ENCODE results near the gene PTPN1. TPM values are rescaled to one million over a fixed set of nuclear protein-coding genes. Genes with fewer than 3 reads are reported as not detected.

Gene PTPN1
- total RNA-seq, 4 donors from 2014 or later = 13.8 to 40.4 (median 22.0) TPM

GRCh38 chr20:50475681-50476292, 34.4 kb upstream of the PTPN1 start:
- Histone ChIP-seq H3K27ac (no peak overlapping the region), H3K4me3 (no peak overlapping the region), H3K9me3 (no peaks in the 10 kb centered on the region), H3K36me3 (no peaks in the 10 kb centered on the region), H3K4me1 (peaks cover 0 to 15% (median 0%) of the 10 kb centered on the region in 4 donors), H3K27me3 (no peaks in the 10 kb centered on the region)
- no peak for TF ChIP-seq POLR2A (IDR thresholded peaks at IDR 0.05)
- TF ChIP-seq, protein P1, sequence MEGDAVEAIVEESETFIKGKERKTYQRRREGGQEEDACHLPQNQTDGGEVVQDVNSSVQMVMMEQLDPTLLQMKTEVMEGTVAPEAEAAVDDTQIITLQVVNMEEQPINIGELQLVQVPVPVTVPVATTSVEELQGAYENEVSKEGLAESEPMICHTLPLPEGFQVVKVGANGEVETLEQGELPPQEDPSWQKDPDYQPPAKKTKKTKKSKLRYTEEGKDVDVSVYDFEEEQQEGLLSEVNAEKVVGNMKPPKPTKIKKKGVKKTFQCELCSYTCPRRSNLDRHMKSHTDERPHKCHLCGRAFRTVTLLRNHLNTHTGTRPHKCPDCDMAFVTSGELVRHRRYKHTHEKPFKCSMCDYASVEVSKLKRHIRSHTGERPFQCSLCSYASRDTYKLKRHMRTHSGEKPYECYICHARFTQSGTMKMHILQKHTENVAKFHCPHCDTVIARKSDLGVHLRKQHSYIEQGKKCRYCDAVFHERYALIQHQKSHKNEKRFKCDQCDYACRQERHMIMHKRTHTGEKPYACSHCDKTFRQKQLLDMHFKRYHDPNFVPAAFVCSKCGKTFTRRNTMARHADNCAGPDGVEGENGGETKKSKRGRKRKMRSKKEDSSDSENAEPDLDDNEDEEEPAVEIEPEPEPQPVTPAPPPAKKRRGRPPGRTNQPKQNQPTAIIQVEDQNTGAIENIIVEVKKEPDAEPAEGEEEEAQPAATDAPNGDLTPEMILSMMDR (IDR thresholded peaks at IDR 0.05) = no peak
- peak in 2 of 3 donors; percentile 63 to 75 for DNase-seq

- Histone ChIP-seq H3K27ac (no peak overlapping the region), H3K4me1 (peaks cover 0 to 11% (median 0%) of the 10 kb centered on the region in 4 donors), H3K9me3 (no peaks in the 10 kb centered on the region), H3K27me3 (no peaks in the 10 kb centered on the region), H3K36me3 (no peaks in the 10 kb centered on the region), H3K4me3 (no peak overlapping the region)
- DNase-seq = no peak
- TF ChIP-seq POLR2A (IDR thresholded peaks at IDR 0.05) = no peak
- TF ChIP-seq, protein P1 (IDR thresholded peaks at IDR 0.05) = no peak
These were observed 32.8 kb upstream of the PTPN1 start for GRCh38 chr20:50477239-50477872.

DNA sequence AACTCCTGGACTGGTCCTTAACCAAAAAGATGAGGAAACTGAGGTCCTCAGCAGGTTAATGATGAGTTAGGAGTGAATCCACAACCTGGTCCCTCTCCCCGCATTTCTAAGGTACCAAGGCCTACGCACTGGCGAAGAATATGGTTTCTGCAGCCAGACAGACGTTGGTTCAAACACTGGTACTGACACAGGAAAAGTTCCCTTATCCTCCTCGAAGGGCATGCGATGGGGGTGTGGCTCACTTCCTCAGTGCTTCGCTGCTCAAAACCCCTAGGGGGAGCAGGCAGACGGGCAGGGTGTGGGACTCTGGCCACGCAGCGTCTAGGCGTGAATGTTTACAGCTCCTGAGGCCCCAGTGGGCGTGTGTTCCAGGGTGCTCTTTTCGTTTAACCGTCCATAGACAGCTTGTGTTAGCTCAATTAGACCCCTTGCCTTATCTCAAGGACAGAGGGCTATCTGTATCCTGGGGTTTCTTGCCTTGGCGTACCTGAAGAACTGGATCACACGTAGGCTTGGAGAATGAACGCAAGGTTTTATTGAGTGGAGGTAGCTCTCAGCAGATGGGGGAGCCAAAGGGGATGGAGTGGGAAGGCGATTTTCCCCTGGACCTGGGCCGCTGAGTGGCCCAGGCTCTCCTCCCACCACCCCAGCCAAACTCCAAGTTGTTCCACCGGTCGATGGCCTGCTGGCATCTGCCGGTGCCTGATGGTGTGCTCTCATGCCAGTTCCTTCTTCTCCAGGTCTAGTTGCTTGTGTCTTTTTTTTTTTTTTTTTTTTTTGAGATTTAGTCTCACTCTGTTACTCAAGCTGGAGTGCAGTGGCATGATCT, 31.8 kb upstream of the PTPN1 start:
- no peak overlapping the region for H3K27ac ChIP-seq
- TF ChIP-seq POLR2A (IDR thresholded peaks at IDR 0.05) = no peak
- TF ChIP-seq, protein P1 (IDR thresholded peaks at IDR 0.05) = peak; percentile 61 to 82 (median 75)

GRCh38 chr20:50481741-50482140, 28.4 kb upstream of the PTPN1 start:
- no peaks in the 10 kb centered on the region for H3K9me3 ChIP-seq

More for the DNA sequence above, 31.8 kb upstream of the PTPN1 start:
- Histone ChIP-seq H3K9me3 (no peaks in the 10 kb centered on the region), H3K4me3 (no peak overlapping the region), H3K4me1 (peaks cover 0 to 11% (median 3%) of the 10 kb centered on the region in 4 donors), H3K27me3 (no peaks in the 10 kb centered on the region), H3K36me3 (no peaks in the 10 kb centered on the region)
- peak; percentile 72 to 89 (median 77) for DNase-seq

DNA sequence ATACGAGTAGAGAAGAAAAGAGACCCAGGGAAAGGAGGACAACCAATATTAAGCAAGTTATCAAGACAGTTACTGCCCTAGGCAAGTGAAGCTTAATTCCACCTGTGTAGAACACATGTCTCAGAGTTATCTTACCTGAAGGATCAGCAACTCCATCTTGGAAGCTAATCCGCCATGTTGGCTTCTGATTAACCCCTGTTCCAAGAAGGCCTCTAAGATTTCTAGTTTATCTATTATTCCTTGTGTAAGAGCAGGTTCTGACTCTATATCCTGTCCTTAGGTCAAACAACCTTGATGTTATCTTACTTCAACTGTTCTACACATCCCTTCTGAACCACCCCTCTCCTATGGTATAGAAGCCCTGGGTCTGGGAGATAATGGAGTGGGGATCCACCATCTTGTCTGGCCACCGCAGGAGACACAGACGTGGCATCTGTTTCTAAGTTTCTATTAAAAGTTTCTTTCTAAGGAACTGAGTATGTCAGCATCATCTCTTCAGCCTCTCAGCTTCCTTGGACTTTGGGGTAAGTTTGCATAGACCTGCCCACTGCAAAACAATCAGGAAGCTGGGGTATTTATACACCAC, 27.7 kb upstream of the PTPN1 start:
- Histone ChIP-seq H3K27me3 (no peaks in the 10 kb centered on the region), H3K4me1 (peaks cover 0 to 6% (median 3%) of the 10 kb centered on the region in 4 donors), H3K27ac (peak overlapping the region in 1 of 4 donors; percentile 81), H3K4me3 (no peak overlapping the region), H3K9me3 (no peaks in the 10 kb centered on the region), H3K36me3 (no peaks in the 10 kb centered on the region)
- no peak for DNase-seq
- TF ChIP-seq, protein P1 (IDR thresholded peaks at IDR 0.05) = no peak
- no peak for TF ChIP-seq POLR2A (IDR thresholded peaks at IDR 0.05)

More at GRCh38 chr20:50481741-50482140, 28.4 kb upstream of the PTPN1 start:
- DNase-seq = no peak
- H3K4me1 ChIP-seq = peaks cover 0 to 6% (median 3%) of the 10 kb centered on the region in 4 donors
- H3K36me3 ChIP-seq = no peaks in the 10 kb centered on the region
- H3K4me3 ChIP-seq = no peak overlapping the region
- H3K27me3 ChIP-seq = no peaks in the 10 kb centered on the region
- no peak overlapping the region for H3K27ac ChIP-seq
- no peak for TF ChIP-seq POLR2A (IDR thresholded peaks at IDR 0.05)
- TF ChIP-seq, protein P1 (IDR thresholded peaks at IDR 0.05) = no peak

Data from Peyer's patch (tissue), 4 donors.